AG10803 (cell line): Measurements from ENCODE around the gene CTIF.

Experiments
- DNase-seq: peaks from one replicate; pipeline ENCODE4 v3.0.0; 2010; ENCODE audit warnings: low read depth
- H3K4me3 ChIP-seq: 2 replicates; pipeline ENCODE4 v1.5.1; 2011; ENCODE audit warnings: mild to moderate bottlenecking, low read length, control low read depth
- TF ChIP-seq, protein P1 (sequence below): conservative IDR thresholded peaks from 2 replicates; pipeline ENCODE4 v1.5.1; 2011; ENCODE audit warnings: mild to moderate bottlenecking, low read length, control low read depth, inconsistent platforms

CTIF gene

DNA sequence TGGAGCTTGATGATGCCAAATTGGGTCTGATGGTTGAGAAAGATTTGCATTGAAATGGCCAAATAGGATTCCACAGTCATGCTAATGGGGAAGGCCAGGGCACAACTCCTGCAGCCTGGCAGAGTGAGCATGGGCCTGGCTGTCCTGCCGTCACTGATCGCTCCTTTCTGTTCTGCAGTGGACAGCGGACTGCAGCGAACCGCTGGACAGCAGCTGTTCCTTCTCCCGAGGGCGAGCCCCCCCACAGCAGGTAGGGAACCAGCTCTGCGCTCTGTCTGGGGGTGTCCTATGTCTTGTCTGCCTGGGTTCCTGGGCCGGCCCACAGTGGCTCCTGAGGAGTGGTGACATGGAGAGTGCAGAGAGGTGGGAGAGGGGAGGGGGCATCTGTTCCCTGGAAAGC lies 97.6 kb downstream of the CTIF start:
- no peak overlapping the region for H3K4me3 ChIP-seq
- DNase-seq: no peak
- TF ChIP-seq, protein P1, sequence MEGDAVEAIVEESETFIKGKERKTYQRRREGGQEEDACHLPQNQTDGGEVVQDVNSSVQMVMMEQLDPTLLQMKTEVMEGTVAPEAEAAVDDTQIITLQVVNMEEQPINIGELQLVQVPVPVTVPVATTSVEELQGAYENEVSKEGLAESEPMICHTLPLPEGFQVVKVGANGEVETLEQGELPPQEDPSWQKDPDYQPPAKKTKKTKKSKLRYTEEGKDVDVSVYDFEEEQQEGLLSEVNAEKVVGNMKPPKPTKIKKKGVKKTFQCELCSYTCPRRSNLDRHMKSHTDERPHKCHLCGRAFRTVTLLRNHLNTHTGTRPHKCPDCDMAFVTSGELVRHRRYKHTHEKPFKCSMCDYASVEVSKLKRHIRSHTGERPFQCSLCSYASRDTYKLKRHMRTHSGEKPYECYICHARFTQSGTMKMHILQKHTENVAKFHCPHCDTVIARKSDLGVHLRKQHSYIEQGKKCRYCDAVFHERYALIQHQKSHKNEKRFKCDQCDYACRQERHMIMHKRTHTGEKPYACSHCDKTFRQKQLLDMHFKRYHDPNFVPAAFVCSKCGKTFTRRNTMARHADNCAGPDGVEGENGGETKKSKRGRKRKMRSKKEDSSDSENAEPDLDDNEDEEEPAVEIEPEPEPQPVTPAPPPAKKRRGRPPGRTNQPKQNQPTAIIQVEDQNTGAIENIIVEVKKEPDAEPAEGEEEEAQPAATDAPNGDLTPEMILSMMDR: no peak

GRCh38 chr18:48637081-48637990 lies 98.5 kb downstream of the CTIF start:
- no peak for DNase-seq
- TF ChIP-seq, protein P1: no peak
- no peak overlapping the region for H3K4me3 ChIP-seq

DNA sequence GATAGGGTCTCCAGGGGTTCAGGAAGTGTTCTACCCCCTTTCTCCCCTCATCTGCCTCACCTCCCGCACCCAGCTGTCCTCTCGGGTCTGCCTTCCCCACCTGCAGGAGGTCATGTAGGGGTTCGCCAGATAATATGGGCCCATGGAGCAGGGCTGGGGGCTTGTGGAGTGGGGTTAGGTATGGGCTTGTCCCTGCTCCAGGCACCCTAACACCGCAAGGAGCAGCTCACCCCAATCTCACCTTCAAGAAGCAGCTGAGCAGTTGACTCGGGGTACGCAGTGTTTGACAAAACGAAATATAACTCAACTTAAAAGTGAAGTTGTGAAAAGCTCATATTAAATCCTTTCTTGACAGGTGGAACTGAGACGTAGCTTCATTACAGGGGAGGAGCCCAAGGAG lies 99.6 kb downstream of the CTIF start:
- no peak for DNase-seq
- TF ChIP-seq, protein P1: no peak
- no peak overlapping the region for H3K4me3 ChIP-seq

DNA sequence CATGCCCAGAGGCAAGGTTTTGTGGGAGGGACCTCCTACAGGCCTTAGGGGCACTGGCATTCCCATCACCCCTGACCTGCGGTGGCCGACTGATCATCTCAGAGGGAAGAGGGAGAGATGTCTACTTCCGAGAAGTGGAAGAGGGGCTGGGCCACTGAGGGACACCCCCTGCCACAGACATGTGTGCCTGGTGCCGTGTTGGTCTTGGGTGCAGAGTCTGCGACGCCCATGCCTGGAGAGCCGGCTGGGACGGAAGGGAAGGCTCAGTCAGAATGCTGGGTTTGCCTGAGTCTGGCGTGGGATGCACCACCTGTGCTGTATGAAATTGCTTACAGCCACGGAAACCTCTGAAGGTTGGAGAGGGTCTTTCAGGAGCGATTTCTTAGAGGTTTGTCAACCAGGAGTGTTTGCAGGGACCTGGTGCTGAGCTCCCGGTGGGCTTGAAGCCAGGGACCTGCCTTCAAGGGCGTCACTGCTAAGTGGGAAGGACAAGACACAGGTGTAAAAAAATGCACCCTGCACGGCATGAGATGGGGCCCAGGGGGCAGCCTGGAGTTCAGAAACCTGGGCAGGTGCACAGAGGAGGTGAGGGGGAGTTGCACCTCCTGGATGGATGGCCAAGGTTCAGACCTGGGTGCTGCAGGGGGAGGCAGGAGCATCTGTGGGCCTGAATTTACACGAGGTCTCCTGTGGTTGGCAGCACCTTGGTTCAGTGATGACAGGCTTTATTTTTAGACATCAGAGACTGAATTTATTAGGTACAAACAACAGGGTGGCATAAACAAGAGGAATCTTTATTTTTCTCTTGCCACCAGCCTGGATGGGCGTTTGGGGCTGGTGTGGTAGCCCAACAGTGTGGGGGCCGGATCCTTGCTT lies 100.3 kb downstream of the CTIF start:
- DNase-seq: no peak
- TF ChIP-seq, protein P1: no peak
- no peak overlapping the region for H3K4me3 ChIP-seq

- no peak overlapping the region for H3K4me3 ChIP-seq
- TF ChIP-seq, protein P1: peak; percentile 39
- DNase-seq: no peak
These were observed 101.1 kb downstream of the CTIF start for GRCh38 chr18:48639772-48640432.

DNA sequence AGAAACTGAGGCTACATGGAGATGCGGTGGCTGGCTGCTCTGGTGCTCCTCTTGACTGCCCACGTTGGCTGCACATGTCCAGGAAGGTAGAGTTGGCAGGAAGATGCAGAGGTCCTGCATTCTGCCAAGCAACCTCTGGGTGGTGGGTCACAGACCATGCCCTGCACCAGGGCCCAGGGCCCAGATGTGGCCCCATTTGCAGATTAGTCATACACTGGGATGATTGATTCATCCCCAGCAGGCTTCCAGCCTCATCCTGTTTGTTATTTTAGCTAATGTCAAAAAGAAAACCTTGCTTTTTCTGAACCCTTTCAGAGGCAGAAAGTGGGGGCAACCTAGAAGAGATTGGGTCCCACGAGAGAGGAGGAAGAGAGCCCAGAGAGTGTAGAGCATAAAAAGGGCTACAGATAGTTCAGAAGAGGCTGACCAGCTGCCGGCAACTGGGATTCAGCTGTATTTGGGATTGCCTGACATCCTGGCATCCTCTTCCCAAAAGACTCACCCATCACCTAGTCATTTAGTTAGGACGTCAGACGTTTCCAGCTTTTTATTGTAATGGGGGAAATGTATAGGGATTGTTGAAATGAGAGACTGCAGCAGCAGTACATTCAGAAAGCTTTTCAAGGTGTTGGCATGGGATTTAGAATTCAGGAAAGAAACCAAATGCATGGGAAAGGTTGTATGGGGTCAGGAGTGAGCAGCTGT lies 101.9 kb downstream of the CTIF start:
- DNase-seq: peak; percentile 16
- TF ChIP-seq, protein P1: no peak

More for the DNA sequence above, 101.9 kb downstream of the CTIF start:
- no peak overlapping the region for H3K4me3 ChIP-seq
